ENCODE results near the gene ENTPD8.
"Not testable (repeated sequence)": the region's sequence is repeated elsewhere in the genome, so short reads cannot be mapped to it uniquely, and the experiment has no call there.

Gene ENTPD8

DNA sequence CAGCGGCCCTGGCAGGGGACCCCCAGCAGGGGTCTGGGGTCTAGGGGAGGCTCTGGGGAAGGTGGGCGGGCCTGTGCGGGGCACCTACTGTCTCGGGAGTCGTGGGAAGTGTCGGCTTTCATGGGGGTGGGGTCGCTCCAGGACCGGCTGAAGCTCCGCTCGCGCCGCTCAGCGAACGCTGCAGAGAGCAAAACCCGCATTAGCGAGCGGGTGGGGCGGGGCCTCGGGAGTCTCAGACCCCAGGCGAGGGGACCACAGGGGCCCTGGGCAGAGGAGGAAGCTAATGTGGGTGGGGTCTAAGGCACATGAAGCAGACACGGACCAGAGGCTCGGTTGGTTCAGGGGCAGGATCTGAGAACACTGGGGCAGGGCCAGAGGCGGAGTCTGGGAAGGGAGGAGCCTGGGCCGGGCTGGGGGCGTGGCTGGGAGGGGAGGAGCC lies 12.5 kb upstream of the ENTPD8 start:
- H3K4me3 ChIP-seq (ENCODE audit: low read depth, low read length), result no peak overlapping the region
- DNase-seq (ENCODE audit: low read depth), result no peak
- TF ChIP-seq, protein P1, sequence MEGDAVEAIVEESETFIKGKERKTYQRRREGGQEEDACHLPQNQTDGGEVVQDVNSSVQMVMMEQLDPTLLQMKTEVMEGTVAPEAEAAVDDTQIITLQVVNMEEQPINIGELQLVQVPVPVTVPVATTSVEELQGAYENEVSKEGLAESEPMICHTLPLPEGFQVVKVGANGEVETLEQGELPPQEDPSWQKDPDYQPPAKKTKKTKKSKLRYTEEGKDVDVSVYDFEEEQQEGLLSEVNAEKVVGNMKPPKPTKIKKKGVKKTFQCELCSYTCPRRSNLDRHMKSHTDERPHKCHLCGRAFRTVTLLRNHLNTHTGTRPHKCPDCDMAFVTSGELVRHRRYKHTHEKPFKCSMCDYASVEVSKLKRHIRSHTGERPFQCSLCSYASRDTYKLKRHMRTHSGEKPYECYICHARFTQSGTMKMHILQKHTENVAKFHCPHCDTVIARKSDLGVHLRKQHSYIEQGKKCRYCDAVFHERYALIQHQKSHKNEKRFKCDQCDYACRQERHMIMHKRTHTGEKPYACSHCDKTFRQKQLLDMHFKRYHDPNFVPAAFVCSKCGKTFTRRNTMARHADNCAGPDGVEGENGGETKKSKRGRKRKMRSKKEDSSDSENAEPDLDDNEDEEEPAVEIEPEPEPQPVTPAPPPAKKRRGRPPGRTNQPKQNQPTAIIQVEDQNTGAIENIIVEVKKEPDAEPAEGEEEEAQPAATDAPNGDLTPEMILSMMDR (IDR thresholded peaks at IDR 0.05; ENCODE audit: low read depth, low read length, missing control alignments), result no peak

- TF ChIP-seq, protein P1 (IDR thresholded peaks at IDR 0.05; ENCODE audit: low read depth, low read length, missing control alignments), result no peak
- H3K4me3 ChIP-seq (ENCODE audit: low read depth, low read length), result no peak overlapping the region
Measured at GRCh38 chr9:137452761-137453642, 11.8 kb upstream of the ENTPD8 start.

GRCh38 chr9:137452006-137452760 lies 11.0 kb upstream of the ENTPD8 start:
- no peak overlapping the region for H3K4me3 ChIP-seq (ENCODE audit: low read depth, low read length)
- TF ChIP-seq, protein P1 (IDR thresholded peaks at IDR 0.05; ENCODE audit: low read depth, low read length, missing control alignments), result no peak
- DNase-seq (ENCODE audit: low read depth), result no peak

More at GRCh38 chr9:137452761-137453642, 11.8 kb upstream of the ENTPD8 start:
- no peak for DNase-seq (ENCODE audit: low read depth)

- not testable (repeated sequence) for DNase-seq (ENCODE audit: low read depth); H3K4me3 ChIP-seq (ENCODE audit: low read depth, low read length)
Measured at GRCh38 chr9:137451264-137452005, 10.3 kb upstream of the ENTPD8 start.

DNA sequence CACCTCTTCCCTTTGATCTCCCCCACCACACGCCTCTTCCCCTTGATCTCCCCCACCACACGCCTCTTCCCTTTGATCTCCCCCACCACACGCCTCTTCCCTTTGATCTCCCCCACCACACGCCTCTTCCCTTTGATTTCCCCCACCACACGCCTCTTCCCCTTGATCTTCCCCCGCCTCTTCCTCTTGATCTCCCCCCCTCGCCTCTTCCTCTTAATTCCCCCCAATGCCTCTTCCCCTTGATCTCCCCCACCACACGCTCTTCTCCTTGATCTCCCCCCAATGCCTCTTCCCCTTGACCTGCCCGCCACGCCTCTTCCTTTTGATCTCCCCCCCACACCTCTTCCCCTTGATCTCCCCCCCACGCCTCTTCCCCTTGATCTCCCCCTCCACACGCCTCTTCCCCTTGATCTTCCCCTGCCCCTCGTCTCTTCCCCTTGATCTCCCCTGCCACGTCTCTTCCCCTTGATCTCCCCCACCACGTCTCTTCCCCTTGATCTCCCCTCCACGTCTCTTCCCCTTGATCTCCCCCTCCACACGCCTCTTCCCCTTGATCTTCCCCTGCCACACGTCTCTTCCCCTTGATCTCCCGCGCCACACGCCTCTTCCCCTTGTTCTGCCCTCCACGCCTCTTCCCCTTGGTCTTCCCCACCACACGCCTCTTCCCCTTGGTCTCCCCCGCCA lies 9.5 kb upstream of the ENTPD8 start:
- not testable (repeated sequence) for DNase-seq (ENCODE audit: low read depth); H3K4me3 ChIP-seq (ENCODE audit: low read depth, low read length)

GRCh38 chr9:137449931-137450538 lies 8.9 kb upstream of the ENTPD8 start:
- TF ChIP-seq, protein P1 (IDR thresholded peaks at IDR 0.05; ENCODE audit: low read depth, low read length, missing control alignments), result no peak
- DNase-seq (ENCODE audit: low read depth), result no peak
- H3K4me3 ChIP-seq (ENCODE audit: low read depth, low read length), result no peak overlapping the region

DNA sequence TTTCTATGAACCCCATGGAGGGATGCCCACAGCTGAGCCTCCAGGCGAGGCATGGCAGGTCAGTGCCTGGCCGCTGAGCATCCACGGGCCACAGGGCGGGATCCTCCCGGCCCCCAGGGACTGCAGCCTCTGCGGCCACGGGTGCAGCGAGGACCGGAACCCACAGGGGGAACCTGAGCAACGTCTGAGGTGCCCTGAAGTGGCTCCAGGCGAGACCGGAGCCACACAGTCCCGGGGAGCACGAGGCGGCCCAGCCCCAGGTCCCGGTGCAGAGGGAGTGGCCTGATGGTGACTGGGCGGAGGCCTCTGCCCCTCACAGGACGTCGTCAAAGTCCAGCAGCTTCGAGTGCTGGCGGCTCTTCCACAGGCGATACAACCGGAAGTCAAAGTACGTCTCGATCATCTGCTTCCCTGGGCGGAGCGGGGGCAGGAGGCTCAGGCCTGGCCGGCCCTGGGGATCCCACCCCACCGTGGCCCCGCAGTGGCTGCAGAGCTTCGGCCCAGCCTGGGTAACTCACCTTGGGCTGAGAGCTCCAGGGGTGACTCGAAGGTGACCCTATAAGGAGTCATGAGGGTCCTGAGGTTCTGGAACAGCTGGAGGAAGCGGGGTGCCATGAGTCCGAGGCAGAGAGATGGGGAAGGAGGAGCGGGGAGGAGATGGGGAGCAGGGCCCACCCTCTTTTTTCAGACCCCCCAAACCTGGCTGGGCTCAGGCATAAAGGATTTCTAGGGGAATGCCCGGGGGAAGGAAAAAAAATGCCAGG lies 8.1 kb upstream of the ENTPD8 start:
- TF ChIP-seq, protein P1 (IDR thresholded peaks at IDR 0.05; ENCODE audit: low read depth, low read length, missing control alignments), result no peak
- H3K4me3 ChIP-seq (ENCODE audit: low read depth, low read length), result no peak overlapping the region
- DNase-seq (ENCODE audit: low read depth), result no peak

All from GM12864 (cell line).